Occipital lobe (tissue), 2 donors: ENCODE data around the gene CCDC154. TPM values are rescaled to one million over a fixed set of nuclear protein-coding genes. Genes with fewer than 3 reads are reported as not detected.

Source experiments
- DNase-seq: peaks from one replicate; lab custom pipeline; 2025; lab: John Stamatoyannopoulos, UW
- total RNA-seq: library from RNA; depleted of rRNA; stranded (reverse); fragments of >200 nt; gene quantifications from one replicate; pipeline ENCODE4 v1.2.3, GENCODE V29; 2014

Gene CCDC154
- total RNA-seq, 1 donor from 2014 or later = 0.16 TPM

DNA sequence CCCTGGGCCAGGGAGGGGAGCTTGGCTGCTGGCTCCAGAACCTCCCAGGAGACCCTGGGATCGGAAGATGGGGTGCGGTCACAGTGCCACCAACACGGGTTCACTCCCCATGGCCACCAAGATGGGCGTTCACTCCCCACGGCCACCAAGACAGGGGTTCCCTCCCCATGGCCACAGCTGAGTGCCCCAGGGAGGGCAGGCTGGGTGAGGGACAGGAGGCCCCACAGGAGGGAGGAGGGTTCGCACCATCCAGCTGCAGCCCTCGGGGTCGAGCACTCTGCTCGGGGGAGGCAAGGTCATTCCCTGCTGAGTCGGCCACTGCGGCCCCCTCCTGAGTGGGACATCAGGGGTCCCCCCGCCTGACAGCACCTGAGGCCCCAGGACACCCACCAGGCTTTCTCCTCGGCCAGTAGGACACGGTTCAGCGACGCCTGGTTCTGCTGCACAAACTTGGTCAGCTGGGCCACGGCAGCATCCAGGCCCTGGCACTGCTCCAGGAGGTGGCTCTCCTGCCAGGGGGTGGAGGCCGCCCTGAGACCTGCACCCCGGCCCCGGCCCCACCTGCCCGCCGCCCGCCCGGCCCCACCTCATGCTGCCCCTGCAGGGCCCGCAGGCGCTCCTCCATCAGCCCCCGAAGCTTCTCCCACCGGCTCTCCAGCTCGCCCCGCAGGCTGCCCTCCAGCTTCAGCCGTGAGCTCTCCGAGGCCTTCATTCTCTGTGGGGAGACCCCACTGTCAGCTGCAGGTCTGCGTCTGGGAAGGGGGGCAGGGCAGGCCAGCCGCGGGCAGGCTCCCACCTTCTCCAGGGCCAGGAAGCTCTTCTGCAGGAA is 5.9 kb downstream of the CCDC154 start:
- no peak for DNase-seq

GRCh38 chr16:1437606-1438005 is 6.8 kb downstream of the CCDC154 start:
- no peak for DNase-seq

DNA sequence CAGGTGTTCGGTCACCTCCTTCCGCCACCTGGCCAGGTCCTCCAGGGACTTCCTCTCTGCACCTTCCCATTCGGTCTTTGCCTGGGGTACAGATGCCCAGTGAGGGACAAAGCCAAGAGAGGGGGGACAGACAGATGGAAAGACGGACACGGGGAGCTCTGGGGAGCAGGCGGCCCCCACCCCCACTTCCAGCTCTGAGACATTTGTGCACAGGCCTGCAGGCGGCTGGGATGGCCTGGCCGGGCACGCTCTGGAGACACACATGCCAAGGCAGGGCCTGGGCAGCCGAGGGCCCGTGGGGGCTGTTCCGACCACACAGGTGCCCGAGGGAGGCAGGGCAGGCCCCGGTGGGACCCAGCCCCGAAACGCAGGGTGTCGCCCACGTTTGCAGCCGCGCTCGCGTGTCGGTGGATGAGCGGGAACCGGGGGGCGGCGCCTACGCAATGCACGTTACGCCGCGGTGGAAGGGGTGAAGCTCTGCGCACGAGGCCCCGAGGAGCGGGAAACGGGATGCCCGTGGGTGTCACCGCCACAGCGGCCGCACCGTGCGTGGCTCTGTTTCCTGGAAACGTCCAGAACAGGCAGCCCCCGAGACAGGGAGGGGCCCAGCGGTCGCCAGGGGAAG is 7.5 kb downstream of the CCDC154 start:
- no peak for DNase-seq

GRCh38 chr16:1435921-1436697 is 8.2 kb downstream of the CCDC154 start:
- no peak for DNase-seq

GRCh38 chr16:1434644-1435592 is 9.4 kb downstream of the CCDC154 start:
- no peak for DNase-seq

DNA sequence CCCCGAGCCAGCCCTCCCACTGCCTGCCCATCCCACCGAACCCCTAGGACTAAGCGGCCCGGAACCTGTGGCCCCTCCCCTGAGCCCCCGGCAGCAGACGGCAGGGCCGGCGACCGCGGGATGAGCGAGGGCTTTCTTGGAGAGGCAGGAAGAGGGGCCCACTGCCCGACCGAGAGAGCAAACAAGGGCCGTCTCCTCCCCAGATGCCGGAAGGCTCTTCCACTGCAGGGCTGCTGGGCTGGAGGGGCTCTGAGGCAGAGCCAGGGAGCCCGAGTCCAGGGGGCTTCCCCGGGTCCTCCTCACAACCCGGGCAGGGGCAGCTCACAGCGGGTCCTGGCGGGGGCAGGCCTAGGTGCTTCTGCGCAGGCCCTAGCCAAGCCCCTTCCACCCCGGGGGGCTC is 10.6 kb downstream of the CCDC154 start:
- DNase-seq = no peak

- DNase-seq = no peak
Measured at GRCh38 chr16:1433263-1433560, 11.1 kb downstream of the CCDC154 start.

DNA sequence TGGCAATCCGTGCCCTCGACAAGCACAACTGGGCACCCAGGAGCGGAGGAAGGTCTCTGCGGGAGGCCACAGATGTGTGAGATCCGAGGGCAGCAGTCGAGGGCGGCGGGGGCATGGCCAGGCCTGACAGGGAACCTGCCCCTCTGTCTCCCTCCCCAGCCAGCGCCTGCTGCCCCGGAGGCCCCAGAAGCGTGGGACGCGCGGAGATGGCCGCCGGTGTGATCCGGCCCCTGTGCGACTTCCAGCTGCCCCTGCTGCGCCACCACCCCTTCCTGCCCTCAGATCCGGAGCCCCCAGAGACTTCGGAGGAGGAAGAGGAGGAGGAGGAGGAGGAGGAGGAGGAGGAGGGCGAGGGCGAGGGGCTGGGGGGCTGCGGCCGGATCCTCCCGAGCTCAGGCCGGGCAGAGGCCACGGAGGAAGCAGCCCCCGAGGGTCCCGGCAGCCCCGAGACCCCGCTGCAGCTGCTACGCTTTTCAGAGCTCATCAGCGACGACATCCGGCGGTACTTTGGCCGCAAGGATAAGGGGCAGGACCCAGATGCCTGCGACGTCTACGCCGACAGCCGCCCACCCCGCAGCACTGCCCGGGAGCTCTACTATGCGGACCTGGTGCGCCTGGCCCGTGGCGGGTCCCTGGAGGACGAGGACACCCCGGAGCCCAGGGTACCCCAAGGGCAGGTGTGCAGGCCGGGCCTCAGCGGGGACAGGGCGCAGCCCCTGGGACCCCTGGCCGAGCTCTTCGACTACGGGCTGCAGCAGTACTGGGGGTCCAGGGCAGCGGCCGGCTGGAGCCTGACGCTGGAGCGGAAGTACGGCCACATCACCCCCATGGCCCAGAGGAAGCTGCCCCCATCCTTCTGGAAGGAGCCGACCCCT is 11.7 kb downstream of the CCDC154 start:
- DNase-seq = no peak

DNA sequence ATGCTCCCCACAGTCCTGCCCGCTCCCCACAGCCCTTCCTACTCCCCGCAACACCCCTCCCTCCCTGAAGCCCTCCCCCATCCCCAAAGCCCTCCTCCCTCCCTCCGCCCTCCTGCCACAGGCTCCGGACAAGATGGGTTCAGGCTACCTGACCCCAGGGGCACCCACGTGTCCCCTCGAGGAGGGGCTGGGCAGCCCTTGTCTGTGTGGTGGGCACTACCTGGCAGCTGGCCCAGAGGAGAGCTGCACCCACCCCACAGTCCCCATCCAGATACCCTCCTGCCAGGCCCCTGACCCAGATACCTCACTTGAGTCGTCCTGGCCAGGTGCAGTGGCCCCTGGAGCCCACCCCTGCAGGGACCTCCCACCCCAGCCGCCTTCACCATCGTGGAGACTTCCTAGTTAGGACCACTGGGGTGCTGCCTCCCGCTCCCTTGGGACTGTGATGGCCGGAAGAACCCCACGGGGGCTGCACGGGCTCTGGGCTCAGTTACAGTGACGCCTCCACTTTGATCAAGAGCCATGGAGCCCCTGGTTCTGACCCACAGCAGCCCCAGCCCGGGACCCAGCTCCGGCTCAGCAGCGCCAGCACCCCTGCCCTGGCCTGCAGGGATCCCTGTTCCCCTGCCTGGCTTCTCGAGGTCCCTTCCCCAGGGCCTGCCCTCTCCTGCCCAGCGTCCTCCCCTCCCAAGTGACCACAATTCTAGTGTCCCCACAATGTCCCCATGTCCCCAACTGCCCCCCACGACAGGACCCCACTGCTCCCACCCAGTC is 12.7 kb downstream of the CCDC154 start:
- no peak for DNase-seq

- no peak for DNase-seq
Measured at GRCh38 chr16:1430759-1431496, 13.4 kb downstream of the CCDC154 start, which contains the start of gene PERCC1. Gene PERCC1 (plus strand): TSS chr16:1431078. CDS start chr16:1432594, 1,516 bp downstream.

- DNase-seq = no peak
Measured at GRCh38 chr16:1430214-1430758, 14.1 kb downstream of the CCDC154 start.

- no peak for DNase-seq
Measured at GRCh38 chr16:1429631-1430030, 14.7 kb downstream of the CCDC154 start.

DNA sequence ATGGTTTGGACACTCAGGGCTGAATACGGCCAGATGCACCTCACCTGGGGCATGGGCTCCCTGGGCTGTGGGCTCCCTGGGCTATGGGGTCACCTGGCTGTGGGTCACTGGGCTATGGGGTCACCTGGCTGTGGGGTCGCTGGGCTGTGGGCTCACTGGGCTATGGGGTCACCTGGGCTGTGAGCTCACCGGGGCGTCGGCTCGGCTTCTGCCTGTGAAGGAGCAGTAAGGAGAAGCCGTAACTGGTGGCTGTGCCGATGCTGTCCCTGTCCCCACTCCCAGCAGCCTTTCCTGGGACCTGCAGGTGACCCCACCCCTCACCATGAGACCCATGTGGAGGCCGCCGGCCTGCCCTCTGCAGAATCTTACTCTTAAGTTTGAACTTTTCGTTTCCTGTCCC is 15.3 kb downstream of the CCDC154 start:
- no peak for DNase-seq

GRCh38 chr16:1428511-1428910 is 15.8 kb downstream of the CCDC154 start:
- DNase-seq = no peak

GRCh38 chr16:1427473-1428461 is 16.6 kb downstream of the CCDC154 start:
- no peak for DNase-seq

DNA sequence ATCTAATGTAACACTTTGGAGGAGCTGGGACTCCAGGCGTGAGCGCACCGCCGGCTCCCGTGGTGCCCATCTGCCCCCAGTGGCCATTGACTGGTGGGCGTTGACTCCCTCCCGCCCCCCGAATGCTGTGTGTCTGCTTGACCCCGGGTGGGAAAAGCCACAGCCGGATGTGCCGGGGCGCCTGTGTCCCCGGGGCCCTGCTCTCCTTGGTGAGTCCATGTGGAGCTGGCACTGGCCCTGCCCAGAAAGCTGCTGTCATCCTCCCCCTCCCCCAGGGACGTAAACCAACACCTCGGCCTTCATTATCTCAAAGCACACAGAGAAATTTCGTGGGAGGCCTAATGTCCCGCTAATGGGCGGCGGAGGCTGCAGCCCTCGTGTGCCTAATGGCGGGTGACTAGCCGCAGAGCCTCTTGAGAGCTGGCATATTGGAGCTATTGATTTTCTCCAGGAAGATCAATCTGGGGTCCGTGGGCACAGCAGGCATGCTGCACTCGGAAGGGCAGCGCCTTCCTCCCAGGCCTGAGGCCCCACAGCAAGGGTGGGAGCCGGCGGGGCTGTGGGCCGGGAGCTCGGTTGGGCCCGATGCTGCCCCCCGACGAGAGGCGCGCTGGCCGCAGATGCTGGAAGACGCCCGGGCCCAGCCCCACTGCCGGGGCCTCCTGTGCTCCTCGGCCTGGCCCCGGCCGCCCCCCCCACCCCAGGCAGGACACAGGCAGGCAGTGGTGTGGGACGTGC is 17.5 kb downstream of the CCDC154 start:
- no peak for DNase-seq
